Measurements from ENCODE around the gene SYT10. TPM values are rescaled to one million over a fixed set of nuclear protein-coding genes. Genes with fewer than 3 reads are reported as not detected.

SYT10 gene
- polyA plus RNA-seq (2013, experiment 1 of 2), result not detected
- not detected for polyA plus RNA-seq (2013, experiment 2 of 2)

DNA sequence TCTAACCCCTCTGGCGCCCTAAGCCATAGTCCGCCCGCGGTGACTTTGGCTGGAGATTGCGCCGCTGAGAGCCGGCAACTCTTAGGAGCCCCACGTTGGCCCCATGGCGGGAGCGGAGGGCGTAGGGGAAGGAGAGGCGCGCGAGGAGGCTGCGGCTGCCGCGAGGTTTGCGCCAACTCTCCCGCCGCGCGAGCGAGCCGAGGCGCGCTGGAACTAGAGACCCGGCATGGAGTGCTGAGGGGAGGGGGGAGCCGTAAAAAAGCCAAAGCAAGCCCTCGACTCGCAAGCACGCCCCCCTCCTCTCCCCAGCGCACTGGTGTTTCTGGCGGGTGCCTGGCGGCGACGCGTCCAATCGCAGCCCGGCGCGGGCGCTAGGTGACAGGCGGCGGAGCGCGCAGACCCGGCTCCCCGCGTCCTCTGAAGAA is at the start of gene SYT10:
TSS of gene SYT10 (minus strand) at position 233 of the 425 bp plus-strand sequence. CDS start 297 bp downstream, outside the sequence.
- Histone ChIP-seq H2BK5ac (ENCODE audit: low read depth, low read length, poor library complexity, severe bottlenecking) (no peak within 1 kb of the TSS), H3K27ac (ENCODE audit: low read length, poor library complexity, severe bottlenecking) (no peak within 1 kb of the TSS)
- WGBS, result 0% methylated on average over 10 of the region's 49 CpGs

DNA sequence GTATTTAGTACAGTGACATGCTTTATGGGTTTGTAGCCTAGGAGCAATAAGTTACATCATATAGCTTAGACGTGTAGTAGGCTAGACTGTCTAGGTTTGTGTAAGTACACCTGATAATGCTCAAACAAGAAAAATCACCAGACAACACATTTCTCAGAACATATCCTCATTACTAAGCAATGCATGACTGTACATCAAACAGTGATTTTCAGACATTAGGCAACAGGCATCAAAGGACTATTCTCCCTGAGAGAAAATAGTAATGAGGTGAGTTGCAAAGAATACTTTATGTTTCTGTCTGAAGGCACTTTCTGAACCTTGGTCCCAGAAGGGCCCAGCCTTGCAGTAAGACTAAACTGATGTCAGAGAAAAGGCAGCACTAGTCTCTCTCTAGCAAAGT is 48.4 kb upstream of the SYT10 start:
- Histone ChIP-seq H3K9ac (ENCODE audit: low read length) (no peak overlapping the region), H3K14ac (ENCODE audit: low read length in 2 of 2) (no peak overlapping the region), H3K27me3 (ENCODE audit: control insufficient read depth in 1 of 2, insufficient read depth in 1 of 2, low read length in 2 of 2) (no peaks in the 10 kb centered on the region), H2BK5ac (ENCODE audit: low read depth, low read length, poor library complexity, severe bottlenecking) (no peak overlapping the region), H3K27ac (ENCODE audit: low read length, poor library complexity, severe bottlenecking) (no peak overlapping the region), H2AK5ac (ENCODE audit: low read length, severe bottlenecking) (no peak overlapping the region), H3K36me3 (ENCODE audit: control insufficient read depth in 1 of 2, insufficient read depth in 2 of 2, low read depth in 1 of 2, low read length in 2 of 2) (no peaks in the 10 kb centered on the region), H2BK12ac (ENCODE audit: low read length in 2 of 2) (no peak overlapping the region), H3K4me1 (ENCODE audit: control insufficient read depth, insufficient read depth, low read depth, low read length) (no peaks in the 10 kb centered on the region), H3K23ac (ENCODE audit: low read length in 2 of 2) (no peak overlapping the region), H3K4ac (ENCODE audit: low read depth in 1 of 2, low read length in 2 of 2) (no peak overlapping the region), H4K91ac (ENCODE audit: low read length) (no peak overlapping the region), H2BK15ac (ENCODE audit: low read depth, poor library complexity, severe bottlenecking) (no peak overlapping the region), H3K79me1 (replicated peaks; ENCODE audit: low read length, poor library complexity, severe bottlenecking) (no peaks in the 10 kb centered on the region), H2AFZ (ENCODE audit: low read depth, low read length) (no peak overlapping the region), H3K9me3 (ENCODE audit: control insufficient read depth, low read length) (peaks cover 4% of the 10 kb centered on the region), H3K18ac (ENCODE audit: low read depth in 1 of 2, low read length in 2 of 2) (no peak overlapping the region), H4K8ac (ENCODE audit: low read length) (no peak overlapping the region), H3K4me3 (ENCODE audit: insufficient read depth in 1 of 2, low read depth in 1 of 2, low read length in 2 of 2) (no peak overlapping the region), H2BK120ac (ENCODE audit: low read depth, low read length) (no peak overlapping the region), H3K4me2 (ENCODE audit: low read length, poor library complexity, severe bottlenecking) (no peak overlapping the region)
- DNase-seq, result no peak
- 80% methylated on average over 1 of the region's 1 CpG for WGBS

More for the DNA sequence above, at the start of gene SYT10:
- Histone ChIP-seq H4K91ac (ENCODE audit: low read length) (no peak within 1 kb of the TSS), H3K18ac (ENCODE audit: low read depth in 1 of 2, low read length in 2 of 2) (no peak within 1 kb of the TSS), H3K27me3 (ENCODE audit: control insufficient read depth in 1 of 2, insufficient read depth in 1 of 2, low read length in 2 of 2) (peaks cover 33 to 46% of the 10 kb centered on the region in 2 experiments), H2AFZ (ENCODE audit: low read depth, low read length) (peak within 1 kb of the TSS; percentile 81), H3K4me2 (ENCODE audit: low read length, poor library complexity, severe bottlenecking) (peak within 1 kb of the TSS; percentile 100), H3K36me3 (ENCODE audit: control insufficient read depth in 1 of 2, insufficient read depth in 2 of 2, low read depth in 1 of 2, low read length in 2 of 2) (no peaks in the 10 kb centered on the region), H3K4me1 (ENCODE audit: control insufficient read depth, insufficient read depth, low read depth, low read length) (peaks cover 12% of the 10 kb centered on the region), H2BK12ac (ENCODE audit: low read length in 2 of 2) (no peak within 1 kb of the TSS), H2BK15ac (ENCODE audit: low read depth, poor library complexity, severe bottlenecking) (no peak within 1 kb of the TSS), H3K4ac (ENCODE audit: low read depth in 1 of 2, low read length in 2 of 2) (no peak within 1 kb of the TSS), H3K4me3 (ENCODE audit: insufficient read depth in 1 of 2, low read depth in 1 of 2, low read length in 2 of 2) (peak within 1 kb of the TSS; percentile 42 to 84), H2BK120ac (ENCODE audit: low read depth, low read length) (no peak within 1 kb of the TSS), H4K8ac (ENCODE audit: low read length) (no peak within 1 kb of the TSS), H3K9ac (ENCODE audit: low read length) (no peak within 1 kb of the TSS), H3K79me1 (replicated peaks; ENCODE audit: low read length, poor library complexity, severe bottlenecking) (no peaks in the 10 kb centered on the region), H3K14ac (ENCODE audit: low read length in 2 of 2) (no peak within 1 kb of the TSS), H3K23ac (ENCODE audit: low read length in 2 of 2) (peak within 1 kb of the TSS in 1 of 2 experiments; percentile 89), H3K9me3 (ENCODE audit: control insufficient read depth, low read length) (no peaks in the 10 kb centered on the region), H2AK5ac (ENCODE audit: low read length, severe bottlenecking) (no peak within 1 kb of the TSS)
- peak; percentile 33 for DNase-seq

DNA sequence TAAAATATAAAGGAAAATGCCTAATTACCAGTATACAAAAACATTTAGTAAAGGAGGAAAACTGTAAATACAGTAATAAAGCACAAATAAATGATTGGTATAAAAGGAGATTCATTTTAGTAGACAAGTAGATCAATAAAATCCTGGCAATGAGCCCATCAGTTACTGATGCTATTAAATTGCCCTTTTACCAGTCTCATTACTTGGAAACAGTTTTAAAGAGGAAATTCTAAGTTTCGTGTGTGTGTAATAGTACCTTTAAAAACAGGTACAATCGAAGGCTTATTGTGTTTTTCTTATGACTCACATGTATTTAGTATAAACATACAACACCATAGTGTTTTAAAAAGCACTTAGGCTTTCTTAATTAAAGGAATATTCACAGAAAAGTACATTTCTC is 46.4 kb upstream of the SYT10 start:
- Histone ChIP-seq H3K4me1 (ENCODE audit: control insufficient read depth, insufficient read depth, low read depth, low read length) (no peaks in the 10 kb centered on the region), H3K23ac (ENCODE audit: low read length in 2 of 2) (no peak overlapping the region), H4K8ac (ENCODE audit: low read length) (no peak overlapping the region), H3K18ac (ENCODE audit: low read depth in 1 of 2, low read length in 2 of 2) (no peak overlapping the region), H2BK120ac (ENCODE audit: low read depth, low read length) (no peak overlapping the region), H2BK12ac (ENCODE audit: low read length in 2 of 2) (no peak overlapping the region), H3K36me3 (ENCODE audit: control insufficient read depth in 1 of 2, insufficient read depth in 2 of 2, low read depth in 1 of 2, low read length in 2 of 2) (no peaks in the 10 kb centered on the region), H4K91ac (ENCODE audit: low read length) (no peak overlapping the region), H3K27me3 (ENCODE audit: control insufficient read depth in 1 of 2, insufficient read depth in 1 of 2, low read length in 2 of 2) (no peaks in the 10 kb centered on the region), H3K27ac (ENCODE audit: low read length, poor library complexity, severe bottlenecking) (no peak overlapping the region), H3K4ac (ENCODE audit: low read depth in 1 of 2, low read length in 2 of 2) (no peak overlapping the region), H3K79me1 (replicated peaks; ENCODE audit: low read length, poor library complexity, severe bottlenecking) (no peaks in the 10 kb centered on the region), H3K9me3 (ENCODE audit: control insufficient read depth, low read length) (no peaks in the 10 kb centered on the region), H2AK5ac (ENCODE audit: low read length, severe bottlenecking) (no peak overlapping the region), H2BK15ac (ENCODE audit: low read depth, poor library complexity, severe bottlenecking) (no peak overlapping the region), H3K14ac (ENCODE audit: low read length in 2 of 2) (no peak overlapping the region), H3K4me3 (ENCODE audit: insufficient read depth in 1 of 2, low read depth in 1 of 2, low read length in 2 of 2) (no peak overlapping the region), H3K4me2 (ENCODE audit: low read length, poor library complexity, severe bottlenecking) (no peak overlapping the region), H2AFZ (ENCODE audit: low read depth, low read length) (no peak overlapping the region), H3K9ac (ENCODE audit: low read length) (no peak overlapping the region), H2BK5ac (ENCODE audit: low read depth, low read length, poor library complexity, severe bottlenecking) (no peak overlapping the region)
- WGBS, result no CpG with 5 or more reads among the region's 2 CpGs
- DNase-seq, result no peak

- Histone ChIP-seq H3K14ac (ENCODE audit: low read length in 2 of 2) (no peak overlapping the region), H2BK15ac (ENCODE audit: low read depth, poor library complexity, severe bottlenecking) (no peak overlapping the region), H3K9ac (ENCODE audit: low read length) (no peak overlapping the region), H3K4me2 (ENCODE audit: low read length, poor library complexity, severe bottlenecking) (no peak overlapping the region), H3K79me1 (replicated peaks; ENCODE audit: low read length, poor library complexity, severe bottlenecking) (no peaks in the 10 kb centered on the region), H3K4ac (ENCODE audit: low read depth in 1 of 2, low read length in 2 of 2) (no peak overlapping the region), H4K8ac (ENCODE audit: low read length) (no peak overlapping the region), H2AK5ac (ENCODE audit: low read length, severe bottlenecking) (no peak overlapping the region), H3K27ac (ENCODE audit: low read length, poor library complexity, severe bottlenecking) (no peak overlapping the region), H3K4me1 (ENCODE audit: control insufficient read depth, insufficient read depth, low read depth, low read length) (no peaks in the 10 kb centered on the region), H2BK12ac (ENCODE audit: low read length in 2 of 2) (no peak overlapping the region), H2BK5ac (ENCODE audit: low read depth, low read length, poor library complexity, severe bottlenecking) (no peak overlapping the region), H3K18ac (ENCODE audit: low read depth in 1 of 2, low read length in 2 of 2) (no peak overlapping the region), H3K23ac (ENCODE audit: low read length in 2 of 2) (no peak overlapping the region), H3K27me3 (ENCODE audit: control insufficient read depth in 1 of 2, insufficient read depth in 1 of 2, low read length in 2 of 2) (no peaks in the 10 kb centered on the region), H4K91ac (ENCODE audit: low read length) (no peak overlapping the region), H3K4me3 (ENCODE audit: insufficient read depth in 1 of 2, low read depth in 1 of 2, low read length in 2 of 2) (no peak overlapping the region), H3K36me3 (ENCODE audit: control insufficient read depth in 1 of 2, insufficient read depth in 2 of 2, low read depth in 1 of 2, low read length in 2 of 2) (no peaks in the 10 kb centered on the region), H2AFZ (ENCODE audit: low read depth, low read length) (no peak overlapping the region), H3K9me3 (ENCODE audit: control insufficient read depth, low read length) (no peaks in the 10 kb centered on the region), H2BK120ac (ENCODE audit: low read depth, low read length) (no peak overlapping the region)
- 0% methylated on average over 1 of the region's 1 CpG for WGBS
- no peak for DNase-seq
Measured at GRCh38 chr12:33484161-33484560, 44.5 kb upstream of the SYT10 start.

Measured in mesenchymal stem cell (in vitro differentiated cells and primary cell).